ENCODE measurements around the gene GARS1.

DNA sequence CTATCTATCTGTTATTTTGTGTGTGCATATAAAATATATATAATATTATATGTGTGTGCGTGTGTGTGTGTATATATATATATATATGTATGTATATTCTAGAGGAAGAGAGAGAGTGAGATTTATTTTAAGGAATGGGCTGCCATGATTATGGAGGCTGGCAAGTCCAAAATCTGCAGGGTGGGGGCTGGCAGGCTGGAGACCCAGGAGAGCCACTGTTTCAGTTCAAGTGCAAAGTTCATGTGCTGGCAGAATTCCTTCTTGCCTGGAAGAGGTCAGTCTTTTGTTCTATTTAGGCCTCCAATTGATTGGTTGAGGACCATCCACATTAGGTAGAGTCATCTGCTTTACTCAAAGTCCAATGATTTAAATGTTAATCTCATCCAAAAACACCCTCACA is 42.3 kb upstream of the GARS1 start:
- TF ChIP-seq, protein P1, sequence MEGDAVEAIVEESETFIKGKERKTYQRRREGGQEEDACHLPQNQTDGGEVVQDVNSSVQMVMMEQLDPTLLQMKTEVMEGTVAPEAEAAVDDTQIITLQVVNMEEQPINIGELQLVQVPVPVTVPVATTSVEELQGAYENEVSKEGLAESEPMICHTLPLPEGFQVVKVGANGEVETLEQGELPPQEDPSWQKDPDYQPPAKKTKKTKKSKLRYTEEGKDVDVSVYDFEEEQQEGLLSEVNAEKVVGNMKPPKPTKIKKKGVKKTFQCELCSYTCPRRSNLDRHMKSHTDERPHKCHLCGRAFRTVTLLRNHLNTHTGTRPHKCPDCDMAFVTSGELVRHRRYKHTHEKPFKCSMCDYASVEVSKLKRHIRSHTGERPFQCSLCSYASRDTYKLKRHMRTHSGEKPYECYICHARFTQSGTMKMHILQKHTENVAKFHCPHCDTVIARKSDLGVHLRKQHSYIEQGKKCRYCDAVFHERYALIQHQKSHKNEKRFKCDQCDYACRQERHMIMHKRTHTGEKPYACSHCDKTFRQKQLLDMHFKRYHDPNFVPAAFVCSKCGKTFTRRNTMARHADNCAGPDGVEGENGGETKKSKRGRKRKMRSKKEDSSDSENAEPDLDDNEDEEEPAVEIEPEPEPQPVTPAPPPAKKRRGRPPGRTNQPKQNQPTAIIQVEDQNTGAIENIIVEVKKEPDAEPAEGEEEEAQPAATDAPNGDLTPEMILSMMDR (IDR thresholded peaks at IDR 0.05), result no peak
- no peak for TF ChIP-seq POLR2A (IDR thresholded peaks at IDR 0.05)

All from ovary (tissue), 3 donors.